ENCODE data around the gene ARID1B. TPM values are rescaled to one million over a fixed set of nuclear protein-coding genes. Genes with fewer than 3 reads are reported as not detected.

ARID1B gene
- 100 to 1,000 TPM in 1 of 2 donors, 10 to 100 TPM in 1; 92.3 to 129 TPM for total RNA-seq

DNA sequence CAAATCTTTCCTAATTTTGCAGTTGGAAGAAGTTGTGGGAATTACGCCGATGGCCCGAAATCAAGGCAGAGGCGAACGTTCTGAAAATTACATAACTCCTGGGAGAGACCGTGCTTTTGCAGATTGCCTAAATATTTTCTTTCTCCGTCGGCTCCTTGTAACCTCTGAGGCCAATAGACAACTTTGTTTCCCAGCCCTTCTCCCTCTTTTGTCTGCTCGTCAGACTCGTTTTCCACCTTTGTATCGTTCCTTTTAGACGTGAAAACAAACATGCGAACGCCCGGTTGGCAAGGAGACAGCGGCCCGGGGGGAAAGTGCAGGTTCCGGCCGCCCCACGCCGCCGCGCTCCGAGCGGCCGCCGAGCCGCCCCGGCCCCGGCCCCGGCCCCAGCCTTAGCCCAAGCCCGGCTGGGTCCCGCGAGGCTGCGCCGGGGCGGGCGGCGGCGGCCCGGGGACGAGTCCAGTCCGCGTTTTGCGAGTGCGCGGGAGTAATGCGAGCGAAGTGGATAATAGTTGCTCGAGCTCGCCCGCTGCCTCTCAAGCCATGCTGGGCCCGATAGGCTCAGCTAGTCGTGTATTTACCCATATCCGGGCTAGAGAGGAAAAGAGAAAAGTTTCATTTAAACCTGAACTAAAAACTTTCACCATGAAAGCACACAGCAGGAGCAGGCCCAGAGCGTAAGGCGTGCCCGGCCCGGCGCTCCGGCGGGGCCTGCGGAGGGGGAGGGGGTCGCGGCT, at the start of gene ARID1B:
Gene ARID1B, plus strand, starts transcription at position 539 of the 737 bp plus-strand sequence. CDS start 303 bp downstream, outside the sequence.
- H3K9me3 Mint-ChIP-seq = no peaks in the 10 kb centered on the region
- H3K27me3 Mint-ChIP-seq = peaks cover 0 to 3% of the 10 kb centered on the region in 2 donors
- peak within 1 kb of the TSS; percentile 90 for H3K4me3 Mint-ChIP-seq
- peaks cover 6% of the 10 kb centered on the region for H3K36me3 Mint-ChIP-seq
- DNase-seq (ENCODE audit: low spot score) (peak; percentile 81), ATAC-seq (peak; percentile 71 to 79)
- H3K27ac Mint-ChIP-seq = peak within 1 kb of the TSS; percentile 93 to 94
- peaks cover 26 to 35% of the 10 kb centered on the region in 2 donors for H3K4me1 Mint-ChIP-seq (ENCODE audit: low read depth in 2 of 2)

DNA sequence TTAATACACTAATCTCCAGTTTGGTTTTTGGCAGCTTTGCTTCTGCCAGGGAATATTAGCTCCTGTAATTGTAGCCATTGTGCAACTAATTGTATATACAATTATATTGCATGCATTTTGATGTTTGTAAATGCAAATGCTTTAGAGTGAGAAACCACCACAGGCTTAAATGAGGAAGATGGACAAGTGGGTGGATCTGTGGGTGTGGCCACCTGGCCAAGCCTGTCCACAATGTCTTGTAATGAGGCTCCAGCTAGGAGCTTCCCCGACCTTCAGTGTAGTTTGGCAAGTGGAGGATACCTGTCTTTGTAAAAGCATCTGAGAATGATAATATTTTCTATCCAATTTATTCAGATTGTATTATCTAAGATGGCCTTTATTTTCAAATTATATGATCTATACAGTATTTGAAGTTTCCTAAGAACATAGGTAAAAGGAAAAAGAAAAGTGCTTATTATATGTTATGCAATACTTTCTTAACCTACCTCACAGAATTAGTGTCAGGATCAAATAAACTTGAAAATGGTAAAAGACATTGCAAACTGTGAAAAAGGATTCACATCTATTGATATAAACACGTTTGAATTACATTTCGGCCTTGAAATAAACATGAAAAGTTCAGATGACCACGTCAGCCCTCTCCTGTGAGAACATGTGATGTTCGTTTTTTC, 49.3 kb upstream of the ARID1B start:
- H3K9me3 Mint-ChIP-seq = no peaks in the 10 kb centered on the region
- H3K4me3 Mint-ChIP-seq = no peak overlapping the region
- no peaks in the 10 kb centered on the region for H3K27me3 Mint-ChIP-seq
- ATAC-seq (no peak), DNase-seq (ENCODE audit: low spot score) (no peak)
- no peak overlapping the region for H3K27ac Mint-ChIP-seq
- no peaks in the 10 kb centered on the region for H3K36me3 Mint-ChIP-seq
- H3K4me1 Mint-ChIP-seq (ENCODE audit: low read depth in 2 of 2) = peaks cover 0 to 3% of the 10 kb centered on the region in 2 donors

DNA sequence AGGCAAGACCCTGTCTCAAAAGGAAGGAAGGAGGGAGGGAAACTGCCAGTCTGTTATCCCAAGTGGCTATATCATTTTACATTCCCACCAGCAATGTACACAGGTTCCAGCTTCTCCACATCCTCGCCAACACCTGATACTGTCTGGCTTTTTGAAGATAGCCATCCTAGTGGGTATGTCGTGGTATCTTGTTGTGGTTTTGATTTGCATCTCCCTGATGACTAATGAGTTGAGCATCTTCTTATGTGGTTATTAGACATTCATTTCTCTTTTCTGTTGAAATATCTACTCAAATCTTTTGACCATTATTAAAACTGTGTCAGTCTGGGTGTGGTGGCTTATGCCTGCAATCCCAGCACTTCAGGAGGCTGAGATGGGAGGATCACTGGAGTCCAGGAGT, 47.9 kb upstream of the ARID1B start:
- Mint-ChIP-seq H3K36me3 (no peaks in the 10 kb centered on the region), H3K4me1 (ENCODE audit: low read depth in 2 of 2) (peaks cover 0 to 3% of the 10 kb centered on the region in 2 donors), H3K9me3 (no peaks in the 10 kb centered on the region), H3K4me3 (no peak overlapping the region), H3K27me3 (peaks cover 0 to 2% of the 10 kb centered on the region in 2 donors), H3K27ac (no peak overlapping the region)
- ATAC-seq = peak in 1 of 2 donors; percentile 69
- DNase-seq (ENCODE audit: low spot score) = no peak

DNA sequence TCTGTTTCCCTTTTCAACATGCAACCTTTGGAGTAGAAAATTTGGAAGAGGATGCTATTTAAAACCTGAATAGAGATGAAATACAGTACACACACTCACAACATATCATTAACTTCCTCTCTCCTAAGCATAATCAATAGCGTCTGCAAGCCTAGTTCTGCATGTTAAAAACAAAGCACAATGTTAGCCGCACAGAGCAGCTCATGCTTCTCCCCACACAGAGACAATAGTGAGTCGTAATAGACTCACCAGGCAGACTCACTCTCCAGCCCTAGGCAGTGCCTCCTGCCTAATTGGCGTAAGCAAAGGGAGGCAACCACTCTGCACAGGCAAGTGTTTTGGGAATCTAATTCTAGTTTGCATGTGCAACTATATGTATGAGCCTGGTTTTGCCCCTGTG, 45.8 kb upstream of the ARID1B start:
- Mint-ChIP-seq H3K4me1 (ENCODE audit: low read depth in 2 of 2) (peaks cover 0 to 3% of the 10 kb centered on the region in 2 donors), H3K9me3 (no peaks in the 10 kb centered on the region), H3K4me3 (no peak overlapping the region), H3K27ac (no peak overlapping the region), H3K27me3 (peaks cover 0 to 8% of the 10 kb centered on the region in 2 donors), H3K36me3 (no peaks in the 10 kb centered on the region)
- DNase-seq (ENCODE audit: low spot score) (no peak), ATAC-seq (no peak)

DNA sequence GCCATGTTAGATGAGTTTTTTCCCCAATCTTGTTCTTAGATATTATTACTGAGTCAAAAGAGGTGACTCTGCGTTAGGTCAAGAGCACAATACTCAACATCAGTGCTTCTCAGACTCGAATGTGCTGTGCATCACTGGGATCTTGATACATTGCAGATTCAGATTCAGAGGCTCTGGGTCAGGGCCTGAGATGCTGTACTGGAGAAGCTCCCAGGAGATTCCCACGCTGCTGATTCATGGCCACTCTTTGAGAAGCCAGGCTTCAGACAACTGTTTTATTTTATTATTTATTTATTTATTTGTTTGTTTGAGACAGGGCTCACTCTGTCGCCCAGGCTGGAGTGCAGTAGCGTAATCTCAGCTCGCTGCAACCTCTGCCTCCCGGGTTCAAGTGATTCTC, 41.4 kb upstream of the ARID1B start:
- no peaks in the 10 kb centered on the region for H3K9me3 Mint-ChIP-seq
- H3K4me1 Mint-ChIP-seq (ENCODE audit: low read depth in 2 of 2) = no peaks in the 10 kb centered on the region
- ATAC-seq (no peak), DNase-seq (ENCODE audit: low spot score) (no peak)
- peaks cover 0 to 20% of the 10 kb centered on the region in 2 donors for H3K27me3 Mint-ChIP-seq
- H3K36me3 Mint-ChIP-seq = peaks cover 8% of the 10 kb centered on the region
- H3K4me3 Mint-ChIP-seq = no peak overlapping the region
- no peak overlapping the region for H3K27ac Mint-ChIP-seq

DNA sequence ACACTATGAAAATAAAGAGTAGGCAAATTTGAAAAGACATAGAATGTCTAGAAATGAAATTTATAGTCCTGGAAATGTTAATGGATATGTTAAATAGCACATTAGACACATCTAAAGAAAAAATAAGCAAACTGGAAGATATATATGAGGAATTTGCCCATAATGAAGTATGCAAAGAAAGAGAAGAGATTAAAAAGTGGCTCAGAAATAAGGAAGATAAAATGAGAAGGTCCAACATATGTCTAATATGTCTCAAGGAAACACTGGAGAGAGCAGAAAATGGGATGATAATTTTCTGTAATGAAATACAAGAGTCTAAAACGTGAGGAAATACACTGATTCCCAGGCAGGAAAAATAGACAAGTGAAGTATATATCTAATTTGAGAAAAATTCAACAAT, 36.6 kb upstream of the ARID1B start:
- Mint-ChIP-seq H3K4me1 (ENCODE audit: low read depth in 2 of 2) (peaks cover 6 to 7% of the 10 kb centered on the region in 2 donors), H3K27me3 (peaks cover 0 to 18% of the 10 kb centered on the region in 2 donors), H3K36me3 (peaks cover 16% of the 10 kb centered on the region), H3K4me3 (no peak overlapping the region), H3K27ac (peak overlapping the region in 1 of 2 donors; percentile 1), H3K9me3 (peaks cover 2% of the 10 kb centered on the region)
- DNase-seq (ENCODE audit: low spot score) (no peak), ATAC-seq (no peak)

DNA sequence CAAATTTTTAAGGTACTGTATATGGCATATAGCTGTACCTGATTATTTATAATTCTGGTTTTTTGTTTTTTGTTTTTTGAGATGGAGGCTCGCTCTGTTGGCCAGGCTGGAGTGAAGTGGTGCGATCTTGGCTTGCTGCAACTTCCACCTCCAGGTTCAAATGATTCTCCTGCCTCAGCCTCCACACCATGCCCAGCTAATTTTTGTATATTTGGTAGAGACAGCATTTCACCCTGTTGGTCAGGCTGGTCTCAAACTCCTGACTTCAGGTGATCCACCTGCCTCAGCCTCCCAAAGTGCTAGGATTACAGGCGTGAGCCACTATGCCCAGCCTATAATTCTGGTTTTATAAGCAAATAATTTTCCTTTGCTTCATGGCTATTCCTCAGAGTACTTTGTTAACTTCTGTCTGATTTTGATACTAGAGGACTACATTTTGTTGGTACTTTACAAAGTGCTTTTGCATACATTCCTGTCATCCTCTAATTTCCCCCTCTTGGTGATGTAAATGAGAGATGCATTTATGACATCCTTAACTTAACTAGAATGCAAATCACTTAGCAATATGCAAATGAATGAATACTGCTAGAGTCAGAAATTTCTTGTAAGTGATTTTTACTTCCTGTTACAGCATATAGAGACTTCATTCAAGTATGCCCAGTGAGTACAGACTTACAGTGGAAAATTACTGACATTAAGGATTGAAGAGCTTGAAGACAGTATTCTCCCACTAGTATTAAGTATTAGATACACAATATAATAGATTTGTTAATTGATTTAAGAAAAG, 35.7 kb upstream of the ARID1B start:
- H3K4me3 Mint-ChIP-seq = peak overlapping the region; percentile 34
- H3K36me3 Mint-ChIP-seq = peaks cover 16% of the 10 kb centered on the region
- peaks cover 6 to 7% of the 10 kb centered on the region in 2 donors for H3K4me1 Mint-ChIP-seq (ENCODE audit: low read depth in 2 of 2)
- H3K9me3 Mint-ChIP-seq = peaks cover 2% of the 10 kb centered on the region
- peak overlapping the region; percentile 82 to 91 for H3K27ac Mint-ChIP-seq
- no peak for DNase-seq (ENCODE audit: low spot score)
- H3K27me3 Mint-ChIP-seq = peaks cover 2 to 18% of the 10 kb centered on the region in 2 donors
- ATAC-seq = peak; percentile 88 to 95

DNA sequence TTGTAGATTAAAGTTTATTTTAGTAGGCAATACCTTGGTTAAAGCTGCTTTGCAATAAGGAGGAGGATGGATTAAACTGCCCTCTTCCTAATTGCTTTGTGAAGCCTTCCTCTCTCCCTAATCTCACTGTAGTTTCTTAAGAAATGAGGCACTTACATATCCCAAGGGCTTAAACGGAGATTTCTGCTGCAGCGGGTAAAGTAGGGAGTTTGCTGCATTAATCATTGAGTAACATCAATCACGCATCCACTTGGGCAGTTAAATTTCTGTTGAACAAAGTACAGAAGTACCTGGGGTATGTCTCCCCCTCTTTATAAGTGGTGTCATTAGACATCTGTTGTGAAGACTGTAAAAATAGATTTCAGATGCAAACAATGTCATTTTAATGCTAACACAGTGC, 29.5 kb upstream of the ARID1B start:
- Mint-ChIP-seq H3K27me3 (peaks cover 9 to 18% of the 10 kb centered on the region in 2 donors), H3K36me3 (no peaks in the 10 kb centered on the region), H3K4me3 (no peak overlapping the region), H3K9me3 (no peaks in the 10 kb centered on the region), H3K27ac (no peak overlapping the region), H3K4me1 (ENCODE audit: low read depth in 2 of 2) (no peaks in the 10 kb centered on the region)
- no peak for DNase-seq (ENCODE audit: low spot score)
- ATAC-seq = no peak

DNA sequence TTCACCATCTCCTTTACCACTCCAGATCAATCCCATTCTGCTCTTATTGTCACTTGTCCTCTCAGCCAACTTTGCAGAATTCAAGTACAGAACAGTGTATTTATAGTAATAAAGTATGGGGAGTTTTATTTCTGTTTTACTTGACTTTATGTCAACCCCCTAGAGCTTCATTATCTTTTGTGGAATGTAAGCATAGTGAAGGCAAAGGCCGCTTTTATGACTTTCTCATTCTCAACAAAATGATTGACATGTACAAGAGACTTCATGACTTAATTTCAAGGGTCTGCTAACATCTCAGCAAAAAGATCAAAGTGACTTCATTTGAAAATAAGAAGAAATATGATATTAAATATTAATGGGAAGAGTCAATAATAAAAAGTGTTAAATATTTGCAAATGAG, 28.7 kb upstream of the ARID1B start:
- H3K4me3 Mint-ChIP-seq = no peak overlapping the region
- no peak for ATAC-seq
- DNase-seq (ENCODE audit: low spot score) = no peak
- no peaks in the 10 kb centered on the region for H3K36me3 Mint-ChIP-seq
- H3K27me3 Mint-ChIP-seq = peaks cover 9 to 18% of the 10 kb centered on the region in 2 donors
- H3K9me3 Mint-ChIP-seq = no peaks in the 10 kb centered on the region
- no peaks in the 10 kb centered on the region for H3K4me1 Mint-ChIP-seq (ENCODE audit: low read depth in 2 of 2)
- H3K27ac Mint-ChIP-seq = no peak overlapping the region

DNA sequence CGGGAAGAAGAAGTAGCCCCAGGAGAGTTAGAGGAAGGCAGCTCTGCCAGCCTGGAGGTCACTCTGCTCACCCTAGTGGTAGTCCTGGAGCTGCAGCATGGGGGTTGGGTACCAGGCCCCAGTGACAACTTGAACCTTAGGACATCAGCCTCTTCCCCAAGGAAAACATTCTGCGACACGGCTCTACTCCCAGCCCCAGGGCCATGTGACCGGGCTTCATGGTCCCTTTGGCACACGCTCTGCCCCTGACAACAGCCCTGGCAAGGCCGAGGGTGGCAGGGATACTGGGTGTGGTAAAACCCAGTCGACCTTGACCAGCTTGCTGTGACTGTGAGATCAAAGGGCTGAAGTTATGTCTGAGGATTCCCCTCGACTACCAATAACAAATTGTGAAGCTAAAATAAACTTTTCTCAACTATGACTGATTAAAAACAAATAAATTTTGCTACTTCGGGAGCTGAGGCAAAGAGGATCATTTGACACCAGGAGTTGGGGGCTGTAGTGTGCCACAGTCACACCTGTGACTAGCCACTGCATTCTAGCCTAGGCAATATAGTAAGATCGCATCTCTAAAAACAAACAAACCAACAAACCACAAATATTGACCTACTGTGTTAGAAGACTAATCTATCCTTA, 24.4 kb upstream of the ARID1B start:
- H3K27me3 Mint-ChIP-seq = peaks cover 11 to 13% of the 10 kb centered on the region in 2 donors
- no peak overlapping the region for H3K4me3 Mint-ChIP-seq
- H3K9me3 Mint-ChIP-seq = no peaks in the 10 kb centered on the region
- no peak overlapping the region for H3K27ac Mint-ChIP-seq
- H3K36me3 Mint-ChIP-seq = no peaks in the 10 kb centered on the region
- peak in 1 of 2 donors; percentile 28 for ATAC-seq
- no peak for DNase-seq (ENCODE audit: low spot score)
- no peaks in the 10 kb centered on the region for H3K4me1 Mint-ChIP-seq (ENCODE audit: low read depth in 2 of 2)

DNA sequence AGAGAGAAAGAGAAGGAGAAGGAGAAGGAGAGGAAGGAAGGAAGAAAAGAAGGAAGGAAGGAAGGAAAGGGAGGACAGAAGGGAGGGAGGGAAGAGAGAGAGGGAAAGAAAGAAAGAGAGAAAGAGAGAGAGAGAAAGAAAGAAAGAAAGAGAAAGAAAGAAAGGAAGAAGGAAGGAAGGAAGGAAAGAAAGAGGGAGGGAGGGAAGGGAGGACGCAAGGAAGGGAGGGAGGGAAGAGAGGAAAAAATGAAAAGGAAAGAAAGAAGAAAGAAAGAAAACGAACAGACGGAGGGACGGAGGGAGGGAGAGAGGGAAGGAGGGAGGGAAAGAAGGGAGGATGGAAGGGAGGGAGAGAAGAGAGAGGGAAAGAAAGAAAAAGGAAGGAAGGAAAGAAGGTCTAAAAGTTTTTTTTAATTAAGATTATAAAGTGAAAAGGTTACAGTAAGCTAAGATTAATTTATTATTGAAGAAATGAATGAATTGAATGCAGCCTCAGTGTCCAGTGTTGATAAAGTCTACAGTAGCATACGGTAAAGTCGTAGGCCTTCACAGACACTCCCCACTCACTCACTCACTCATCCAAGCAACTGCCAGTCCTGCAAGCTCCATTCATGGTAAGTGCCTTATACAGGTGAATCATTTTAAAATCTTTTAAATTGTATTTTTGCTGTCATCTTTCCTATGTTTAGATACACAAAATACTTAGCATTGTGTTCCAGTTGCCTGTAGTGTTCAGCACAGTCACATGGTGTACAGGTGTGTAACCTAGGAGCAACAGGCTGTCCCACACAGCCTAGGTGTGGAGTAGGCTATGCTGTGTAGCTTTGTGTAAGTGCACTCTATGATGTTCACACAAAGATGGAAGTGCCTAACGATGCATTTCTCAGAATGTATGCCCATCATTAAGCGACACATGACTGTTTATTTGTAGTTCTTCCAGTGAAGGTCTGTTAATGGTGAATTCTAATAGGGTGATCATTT, 20.3 kb upstream of the ARID1B start:
- Mint-ChIP-seq H3K36me3 (no peaks in the 10 kb centered on the region), H3K4me1 (ENCODE audit: low read depth in 2 of 2) (peaks cover 0 to 2% of the 10 kb centered on the region in 2 donors), H3K27me3 (peaks cover 7 to 8% of the 10 kb centered on the region in 2 donors), H3K9me3 (no peaks in the 10 kb centered on the region), H3K4me3 (no peak overlapping the region), H3K27ac (peak overlapping the region in 1 of 2 donors; percentile 41)
- no peak for ATAC-seq
- no peak for DNase-seq (ENCODE audit: low spot score)

DNA sequence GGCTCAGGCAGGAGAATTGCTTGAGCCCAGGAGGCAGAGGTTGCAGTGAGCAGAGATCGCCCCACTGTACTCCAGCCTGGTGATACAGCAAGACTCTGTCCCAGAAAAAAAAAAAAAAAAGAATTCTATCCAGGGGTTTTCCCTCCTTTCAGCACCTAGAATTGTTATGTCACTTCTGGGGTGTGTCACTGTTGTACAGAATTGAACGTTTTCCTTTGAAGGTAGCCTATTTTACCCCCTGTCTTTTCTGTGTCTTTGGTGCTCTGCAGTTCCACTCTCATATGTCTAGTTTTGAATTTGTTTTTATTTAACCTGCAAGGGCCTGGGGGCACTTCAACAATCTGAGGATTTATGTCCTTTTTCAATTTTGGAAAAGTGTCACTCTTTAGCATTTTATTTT, 19.3 kb upstream of the ARID1B start:
- H3K4me1 Mint-ChIP-seq (ENCODE audit: low read depth in 2 of 2) = peaks cover 0 to 2% of the 10 kb centered on the region in 2 donors
- H3K36me3 Mint-ChIP-seq = no peaks in the 10 kb centered on the region
- no peak overlapping the region for H3K4me3 Mint-ChIP-seq
- no peak for DNase-seq (ENCODE audit: low spot score)
- no peaks in the 10 kb centered on the region for H3K9me3 Mint-ChIP-seq
- ATAC-seq = no peak
- peaks cover 6 to 8% of the 10 kb centered on the region in 2 donors for H3K27me3 Mint-ChIP-seq
- H3K27ac Mint-ChIP-seq = no peak overlapping the region

All from natural killer cell treated with Interleukin-12 subunit alpha and Interleukin-12 subunit beta and Interleukin-15 and Interleukin-18, amount 100 ng/mL, for 72 hours (primary cell).